Astrocyte (in vitro differentiated cells and primary cell): ENCODE measurements around the gene COMMD1.

Source experiments
- EZH2 ChIP-seq: IDR thresholded peaks from 2 replicates; pipeline ENCODE4 v1.6.1; 2012; ENCODE audit warnings: mild to moderate bottlenecking, low read length, inconsistent platforms; ENCODE audit not compliant: insufficient read depth
- TF ChIP-seq, protein P1 (sequence below): IDR thresholded peaks from 2 replicates; pipeline ENCODE4 v1.5.1; 2011; ENCODE audit warnings: low read depth, mild to moderate bottlenecking, inconsistent platforms, low read length, moderate library complexity; ENCODE audit not compliant: insufficient read depth

DNA sequence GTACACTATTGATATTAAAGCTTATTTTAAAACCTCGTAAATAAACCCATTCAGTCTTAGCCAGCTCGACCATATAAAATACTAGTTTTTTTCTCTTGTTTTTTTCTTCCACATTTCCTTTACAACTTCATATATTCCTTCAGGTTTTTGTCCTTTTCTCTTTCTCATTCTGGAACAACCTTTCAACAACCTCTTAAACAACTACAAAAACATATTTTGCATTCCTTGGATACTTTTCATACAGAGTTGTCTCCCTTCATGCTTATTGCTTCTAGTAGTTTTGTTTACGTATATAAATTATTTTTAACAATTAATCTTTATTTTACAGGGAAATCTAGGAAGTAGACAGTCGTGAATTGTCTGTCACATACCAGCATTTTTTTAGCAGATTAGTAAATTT, 41.2 kb downstream of the COMMD1 start:
- TF ChIP-seq, protein P1, sequence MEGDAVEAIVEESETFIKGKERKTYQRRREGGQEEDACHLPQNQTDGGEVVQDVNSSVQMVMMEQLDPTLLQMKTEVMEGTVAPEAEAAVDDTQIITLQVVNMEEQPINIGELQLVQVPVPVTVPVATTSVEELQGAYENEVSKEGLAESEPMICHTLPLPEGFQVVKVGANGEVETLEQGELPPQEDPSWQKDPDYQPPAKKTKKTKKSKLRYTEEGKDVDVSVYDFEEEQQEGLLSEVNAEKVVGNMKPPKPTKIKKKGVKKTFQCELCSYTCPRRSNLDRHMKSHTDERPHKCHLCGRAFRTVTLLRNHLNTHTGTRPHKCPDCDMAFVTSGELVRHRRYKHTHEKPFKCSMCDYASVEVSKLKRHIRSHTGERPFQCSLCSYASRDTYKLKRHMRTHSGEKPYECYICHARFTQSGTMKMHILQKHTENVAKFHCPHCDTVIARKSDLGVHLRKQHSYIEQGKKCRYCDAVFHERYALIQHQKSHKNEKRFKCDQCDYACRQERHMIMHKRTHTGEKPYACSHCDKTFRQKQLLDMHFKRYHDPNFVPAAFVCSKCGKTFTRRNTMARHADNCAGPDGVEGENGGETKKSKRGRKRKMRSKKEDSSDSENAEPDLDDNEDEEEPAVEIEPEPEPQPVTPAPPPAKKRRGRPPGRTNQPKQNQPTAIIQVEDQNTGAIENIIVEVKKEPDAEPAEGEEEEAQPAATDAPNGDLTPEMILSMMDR, result no peak
- no peak for TF ChIP-seq EZH2
